NCI-H1930 (cell line): ENCODE results near the gene PLCD3.

Experiments
- DNase-seq, 2 experiments: peaks; one replicate each; lab custom pipeline; 2025; lab: John Stamatoyannopoulos, UW

The PLCD3 gene

GRCh38 chr17:45132320-45132571, at the start of gene PLCD3:
PLCD3 (minus strand) TSS chr17:45132515; CDS start chr17:45132410, 105 bp downstream.
- peak in 1 of 2 experiments; percentile 67 for DNase-seq

GRCh38 chr17:45177563-45177962, 45.2 kb upstream of the PLCD3 start:
- no peak for DNase-seq

- DNase-seq, result no peak
Observed at GRCh38 chr17:45175759-45176115, 43.4 kb upstream of the PLCD3 start.

GRCh38 chr17:45172541-45173286, 40.4 kb upstream of the PLCD3 start:
- DNase-seq, result no peak

GRCh38 chr17:45172232-45172540, 39.9 kb upstream of the PLCD3 start:
- DNase-seq, result no peak

- DNase-seq, result no peak
Observed at GRCh38 chr17:45171338-45172231, 39.3 kb upstream of the PLCD3 start.

GRCh38 chr17:45170931-45171337, 38.6 kb upstream of the PLCD3 start:
- no peak for DNase-seq

GRCh38 chr17:45170280-45170930, 38.1 kb upstream of the PLCD3 start:
- DNase-seq, result no peak

- DNase-seq, result no peak
Observed at GRCh38 chr17:45168991-45169752, 36.9 kb upstream of the PLCD3 start.

GRCh38 chr17:45164734-45165269, 32.5 kb upstream of the PLCD3 start:
- no peak for DNase-seq

GRCh38 chr17:45162025-45162687, 29.8 kb upstream of the PLCD3 start:
- no peak for DNase-seq

GRCh38 chr17:45161288-45162024, 29.1 kb upstream of the PLCD3 start, which contains the start of gene HEXIM2:
HEXIM2 (plus strand) TSS chr17:45161875; CDS start chr17:45162794, 919 bp downstream.
- peak; percentile 98 to 100 for DNase-seq

GRCh38 chr17:45160447-45161287, 28.4 kb upstream of the PLCD3 start:
- DNase-seq, result peak; percentile 42 to 51

GRCh38 chr17:45156242-45156641, 23.9 kb upstream of the PLCD3 start:
- no peak for DNase-seq

GRCh38 chr17:45155483-45155882, 23.2 kb upstream of the PLCD3 start:
- no peak for DNase-seq

GRCh38 chr17:45155029-45155428, 22.7 kb upstream of the PLCD3 start:
- no peak for DNase-seq

GRCh38 chr17:45150911-45151809, 18.8 kb upstream of the PLCD3 start:
- no peak for DNase-seq
